ENCODE results near the gene RBM38.

Gene RBM38

DNA sequence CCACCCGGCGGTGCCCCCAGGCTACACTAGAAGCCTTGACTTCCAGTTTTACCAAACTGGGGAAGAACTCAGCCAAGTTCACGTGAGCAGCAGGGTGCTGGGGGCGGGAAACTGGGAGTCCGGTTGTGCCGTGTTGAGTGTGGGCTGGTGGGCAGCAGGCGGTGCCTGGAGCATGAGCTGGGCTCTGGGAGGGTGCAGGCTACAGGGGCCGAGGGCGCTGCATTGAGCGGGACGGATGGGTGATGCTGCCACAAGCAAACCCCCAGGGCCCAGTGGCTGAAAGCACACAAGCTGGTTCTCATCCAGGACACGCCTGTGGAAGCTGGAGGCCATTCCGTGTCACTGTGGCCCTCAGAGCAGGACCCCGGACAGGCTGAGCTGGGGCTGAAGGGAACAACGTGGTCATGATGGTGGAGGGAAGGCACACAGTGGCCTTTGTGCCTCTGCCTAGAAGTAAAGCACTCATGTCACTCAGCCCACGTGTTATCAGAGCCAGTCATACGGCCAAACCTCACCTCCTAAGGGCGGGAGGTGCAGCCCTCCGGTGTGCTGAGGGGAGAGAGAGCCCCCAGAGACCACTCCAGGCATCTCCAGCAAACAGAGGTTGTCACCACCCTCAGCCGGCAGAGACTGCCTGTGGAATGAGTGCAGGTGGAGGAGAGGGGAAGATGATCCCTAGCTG lies 29.5 kb downstream of the RBM38 start:
- no peaks in the 10 kb centered on the region for H3F3A ChIP-seq (ENCODE audit: low read depth)
- H3K9ac ChIP-seq (ENCODE audit: low read depth, low read length, poor library complexity, severe bottlenecking), result no peak overlapping the region
- H3K27me3 ChIP-seq (ENCODE audit: insufficient read depth, low read length, poor library complexity, severe bottlenecking), result no peaks in the 10 kb centered on the region
- peaks cover 9% of the 10 kb centered on the region for H3K4me1 ChIP-seq (ENCODE audit: insufficient read depth, low read length, poor library complexity, severe bottlenecking)
- no peak overlapping the region for H2AFZ ChIP-seq (ENCODE audit: low read length)
- H3K79me2 ChIP-seq (ENCODE audit: insufficient read depth, low read length), result no peaks in the 10 kb centered on the region
- H3K9me3 ChIP-seq (ENCODE audit: insufficient read depth, low read depth, low read length), result no peaks in the 10 kb centered on the region
- H4K20me1 ChIP-seq (ENCODE audit: insufficient read depth, low read length, poor library complexity, severe bottlenecking), result no peaks in the 10 kb centered on the region
- no peaks in the 10 kb centered on the region for H3K9me2 ChIP-seq (replicated peaks; ENCODE audit: low read depth, low read length)
- no peak overlapping the region for H3K4me2 ChIP-seq (ENCODE audit: low read depth, low read length, poor library complexity, severe bottlenecking)
- TF ChIP-seq EZH2phosphoT487 (IDR thresholded peaks at IDR 0.05; ENCODE audit: borderline replicate concordance), result no peak
- TF ChIP-seq, protein P1, sequence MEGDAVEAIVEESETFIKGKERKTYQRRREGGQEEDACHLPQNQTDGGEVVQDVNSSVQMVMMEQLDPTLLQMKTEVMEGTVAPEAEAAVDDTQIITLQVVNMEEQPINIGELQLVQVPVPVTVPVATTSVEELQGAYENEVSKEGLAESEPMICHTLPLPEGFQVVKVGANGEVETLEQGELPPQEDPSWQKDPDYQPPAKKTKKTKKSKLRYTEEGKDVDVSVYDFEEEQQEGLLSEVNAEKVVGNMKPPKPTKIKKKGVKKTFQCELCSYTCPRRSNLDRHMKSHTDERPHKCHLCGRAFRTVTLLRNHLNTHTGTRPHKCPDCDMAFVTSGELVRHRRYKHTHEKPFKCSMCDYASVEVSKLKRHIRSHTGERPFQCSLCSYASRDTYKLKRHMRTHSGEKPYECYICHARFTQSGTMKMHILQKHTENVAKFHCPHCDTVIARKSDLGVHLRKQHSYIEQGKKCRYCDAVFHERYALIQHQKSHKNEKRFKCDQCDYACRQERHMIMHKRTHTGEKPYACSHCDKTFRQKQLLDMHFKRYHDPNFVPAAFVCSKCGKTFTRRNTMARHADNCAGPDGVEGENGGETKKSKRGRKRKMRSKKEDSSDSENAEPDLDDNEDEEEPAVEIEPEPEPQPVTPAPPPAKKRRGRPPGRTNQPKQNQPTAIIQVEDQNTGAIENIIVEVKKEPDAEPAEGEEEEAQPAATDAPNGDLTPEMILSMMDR (conservative IDR thresholded peaks at IDR 0.05; ENCODE audit: low read length), result no peak
- H3K36me3 ChIP-seq (ENCODE audit: insufficient read depth, low read length), result no peaks in the 10 kb centered on the region
- no peak overlapping the region for H3K4me3 ChIP-seq (ENCODE audit: low read length, poor library complexity, severe bottlenecking)

GRCh38 chr20:57421253-57422220 lies 30.3 kb downstream of the RBM38 start:
- Histone ChIP-seq H3K4me3 (ENCODE audit: low read length, poor library complexity, severe bottlenecking) (no peak overlapping the region), H3K36me3 (ENCODE audit: insufficient read depth, low read length) (no peaks in the 10 kb centered on the region), H3K27me3 (ENCODE audit: insufficient read depth, low read length, poor library complexity, severe bottlenecking) (no peaks in the 10 kb centered on the region), H3K9me3 (ENCODE audit: insufficient read depth, low read depth, low read length) (no peaks in the 10 kb centered on the region), H2AFZ (ENCODE audit: low read length) (no peak overlapping the region), H3K79me2 (ENCODE audit: insufficient read depth, low read length) (no peaks in the 10 kb centered on the region), H3K9ac (ENCODE audit: low read depth, low read length, poor library complexity, severe bottlenecking) (no peak overlapping the region), H3F3A (ENCODE audit: low read depth) (no peaks in the 10 kb centered on the region), H3K4me1 (ENCODE audit: insufficient read depth, low read length, poor library complexity, severe bottlenecking) (peaks cover 9% of the 10 kb centered on the region), H3K9me2 (replicated peaks; ENCODE audit: low read depth, low read length) (no peaks in the 10 kb centered on the region), H3K4me2 (ENCODE audit: low read depth, low read length, poor library complexity, severe bottlenecking) (no peak overlapping the region), H4K20me1 (ENCODE audit: insufficient read depth, low read length, poor library complexity, severe bottlenecking) (no peaks in the 10 kb centered on the region)
- TF ChIP-seq, protein P1 (conservative IDR thresholded peaks at IDR 0.05; ENCODE audit: low read length), result no peak
- no peak for TF ChIP-seq EZH2phosphoT487 (IDR thresholded peaks at IDR 0.05; ENCODE audit: borderline replicate concordance)

DNA sequence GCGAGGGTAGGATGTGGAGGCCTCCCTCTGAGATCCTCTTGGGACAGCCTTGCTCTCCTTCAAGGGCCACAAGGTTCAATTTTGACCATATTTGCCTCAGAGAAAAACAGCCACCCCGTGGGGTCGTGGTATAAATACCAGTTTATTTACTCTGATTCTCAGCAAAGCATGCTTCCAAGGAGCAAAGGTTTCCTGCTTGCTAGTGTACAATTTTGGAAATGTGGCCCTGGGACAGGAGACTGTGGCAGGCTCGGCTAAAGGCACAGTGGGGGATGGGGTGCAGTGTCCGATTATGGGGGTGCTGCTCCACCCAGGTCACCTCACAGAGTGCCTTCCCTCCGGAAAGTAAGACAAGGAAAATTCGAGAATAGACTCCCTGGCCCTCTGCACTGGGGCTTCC lies 31.1 kb downstream of the RBM38 start:
- Histone ChIP-seq H3K9me2 (replicated peaks; ENCODE audit: low read depth, low read length) (no peaks in the 10 kb centered on the region), H2AFZ (ENCODE audit: low read length) (no peak overlapping the region), H3K9me3 (ENCODE audit: insufficient read depth, low read depth, low read length) (no peaks in the 10 kb centered on the region), H3K36me3 (ENCODE audit: insufficient read depth, low read length) (no peaks in the 10 kb centered on the region), H3K4me1 (ENCODE audit: insufficient read depth, low read length, poor library complexity, severe bottlenecking) (peaks cover 9% of the 10 kb centered on the region), H4K20me1 (ENCODE audit: insufficient read depth, low read length, poor library complexity, severe bottlenecking) (no peaks in the 10 kb centered on the region), H3K79me2 (ENCODE audit: insufficient read depth, low read length) (no peaks in the 10 kb centered on the region), H3K4me2 (ENCODE audit: low read depth, low read length, poor library complexity, severe bottlenecking) (no peak overlapping the region), H3K4me3 (ENCODE audit: low read length, poor library complexity, severe bottlenecking) (no peak overlapping the region), H3K9ac (ENCODE audit: low read depth, low read length, poor library complexity, severe bottlenecking) (no peak overlapping the region), H3K27me3 (ENCODE audit: insufficient read depth, low read length, poor library complexity, severe bottlenecking) (no peaks in the 10 kb centered on the region), H3F3A (ENCODE audit: low read depth) (no peaks in the 10 kb centered on the region)
- TF ChIP-seq, protein P1 (conservative IDR thresholded peaks at IDR 0.05; ENCODE audit: low read length), result no peak
- TF ChIP-seq EZH2phosphoT487 (IDR thresholded peaks at IDR 0.05; ENCODE audit: borderline replicate concordance), result no peak
